HepG2 (cell line): ENCODE results near the gene RGL3. TPM values are rescaled to one million over a fixed set of nuclear protein-coding genes. Genes with fewer than 3 reads are reported as not detected.

ENCODE experiments used
- HBP1 ChIP-seq: IDR thresholded peaks from 2 replicates; pipeline ENCODE4 v1.6.1; 2016; ENCODE audit warnings: low read depth, control low read depth
- LCORL ChIP-seq, 2 experiments: fragments of 450-650 bp in 1 of 2; sonication (generic) in 1 of 2; formaldehyde crosslinking in 1 of 2; IDR thresholded peaks; 2 replicates each; pipeline versions ENCODE4 v1.5.0 to v1.6.1; 2017 to 2020; ENCODE audit warnings: antibody characterized with exemption in 1 of 2, missing genetic modification reagents in 1 of 2
- LRRFIP1 ChIP-seq: sonication (generic); formaldehyde crosslinking; conservative IDR thresholded peaks from 2 replicates; pipeline ENCODE4 v1.4.0; 2020; ENCODE audit warnings: missing genetic modification reagents
- NFIB ChIP-seq: sonication (generic); formaldehyde crosslinking; IDR thresholded peaks from 2 replicates; pipeline ENCODE4 v1.9.0; 2021; ENCODE audit warnings: missing genetic modification reagents, mild to moderate bottlenecking, borderline replicate concordance
- PHF5A ChIP-seq: IDR thresholded peaks from one replicate; pipeline ENCODE4 v1.6.1; 2018; ENCODE audit warnings: low read depth, missing genetic modification reagents; ENCODE audit not compliant: unreplicated experiment
- TEAD3 ChIP-seq: optimal IDR thresholded peaks from 2 replicates; pipeline ENCODE3; 2016; ENCODE audit warnings: borderline replicate concordance
- TOE1 ChIP-seq: sonication (generic); formaldehyde crosslinking; IDR thresholded peaks from 2 replicates; pipeline ENCODE4 v1.4.0; 2020; ENCODE audit warnings: mild to moderate bottlenecking, missing genetic modification reagents
- TRIM24 ChIP-seq: sonication (generic); formaldehyde crosslinking; IDR thresholded peaks from 2 replicates; pipeline ENCODE4 v1.8.0; 2022; ENCODE audit warnings: mild to moderate bottlenecking, missing genetic modification reagents
- XRCC5 ChIP-seq: fragments of 200-400 bp; formaldehyde crosslinking; optimal IDR thresholded peaks from 2 replicates; pipeline ENCODE3; 2017; ENCODE audit warnings: mild to moderate bottlenecking, low read length
- ZBTB20 ChIP-seq: sonication (generic); formaldehyde crosslinking; IDR thresholded peaks from 2 replicates; pipeline ENCODE4 v1.8.1; 2023; ENCODE audit warnings: missing genetic modification reagents, low read depth, mild to moderate bottlenecking, borderline replicate concordance
- ZNF263 ChIP-seq: sonication (generic); formaldehyde crosslinking; IDR thresholded peaks from 2 replicates; pipeline ENCODE4 v1.4.0; 2020; ENCODE audit warnings: missing genetic modification reagents
- ZNF354B ChIP-seq: sonication (generic); formaldehyde crosslinking; IDR thresholded peaks from 2 replicates; pipeline ENCODE4 v1.8.0; 2022; ENCODE audit warnings: mild to moderate bottlenecking, missing genetic modification reagents
- ZNF639 ChIP-seq: conservative IDR thresholded peaks from 2 replicates; pipeline ENCODE4 v1.6.1; 2018; ENCODE audit warnings: missing genetic modification reagents
- polyA plus RNA-seq, 8 experiments: library from polyadenylated mRNA; depleted of rRNA in 3 of 8; stranded (reverse) in 7 of 8; unstranded in 1 of 8; fragments of >200 nt; fragmentation: Illumina TruSeq in 4 of 8; extraction: Trizol in 4 of 8; gene quantifications; 2 replicates each; pipeline versions ENCODE4 v1.2.1 to v1.2.3, GENCODE V29; 2011 to 2016; ENCODE audit warnings: low read depth in 4 of 8, missing spikeins in 1 of 8, mixed read lengths in 1 of 8; ENCODE audit not compliant: insufficient read depth in 1 of 8
- total RNA-seq, 5 experiments: library from RNA; depleted of rRNA; stranded (reverse); fragments of >200 nt; fragmentation: Illumina TruSeq; extraction: Trizol; gene quantifications; 2 replicates each; pipeline ENCODE4 v1.2.3, GENCODE V29; 2016; ENCODE audit warnings: low read depth in 1 of 5
- TF ChIP-seq, protein P1 (sequence below): sonication (generic); formaldehyde crosslinking; IDR thresholded peaks from 2 replicates; pipeline ENCODE4 v1.4.0; 2020; ENCODE audit warnings: missing genetic modification reagents, borderline replicate concordance
- TF ChIP-seq, protein P2 (sequence below): sonication (generic); formaldehyde crosslinking; IDR thresholded peaks from 2 replicates; pipeline ENCODE4 v1.5.1; 2020; ENCODE audit warnings: missing genetic modification reagents, mild to moderate bottlenecking, borderline replicate concordance

Gene RGL3
- total and polyA plus RNA-seq, 2 of the 13 experiments (the other 11 are each of a cell fraction or from before 2014, with no cell fraction given) = 4.2 to 7.6 TPM

GRCh38 chr19:11346104-11346940 is 72.8 kb downstream of the RGL3 start, which contains the start of the genes CCDC159 and TMEM205 (continued):
- no peak for TF ChIP-seq NFIB (CRISPR knock-in tag)
- TF ChIP-seq, protein P1, sequence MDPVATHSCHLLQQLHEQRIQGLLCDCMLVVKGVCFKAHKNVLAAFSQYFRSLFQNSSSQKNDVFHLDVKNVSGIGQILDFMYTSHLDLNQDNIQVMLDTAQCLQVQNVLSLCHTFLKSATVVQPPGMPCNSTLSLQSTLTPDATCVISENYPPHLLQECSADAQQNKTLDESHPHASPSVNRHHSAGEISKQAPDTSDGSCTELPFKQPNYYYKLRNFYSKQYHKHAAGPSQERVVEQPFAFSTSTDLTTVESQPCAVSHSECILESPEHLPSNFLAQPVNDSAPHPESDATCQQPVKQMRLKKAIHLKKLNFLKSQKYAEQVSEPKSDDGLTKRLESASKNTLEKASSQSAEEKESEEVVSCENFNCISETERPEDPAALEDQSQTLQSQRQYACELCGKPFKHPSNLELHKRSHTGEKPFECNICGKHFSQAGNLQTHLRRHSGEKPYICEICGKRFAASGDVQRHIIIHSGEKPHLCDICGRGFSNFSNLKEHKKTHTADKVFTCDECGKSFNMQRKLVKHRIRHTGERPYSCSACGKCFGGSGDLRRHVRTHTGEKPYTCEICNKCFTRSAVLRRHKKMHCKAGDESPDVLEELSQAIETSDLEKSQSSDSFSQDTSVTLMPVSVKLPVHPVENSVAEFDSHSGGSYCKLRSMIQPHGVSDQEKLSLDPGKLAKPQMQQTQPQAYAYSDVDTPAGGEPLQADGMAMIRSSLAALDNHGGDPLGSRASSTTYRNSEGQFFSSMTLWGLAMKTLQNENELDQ (CRISPR knock-in tag) = no peak
- peak; percentile 27 for TF ChIP-seq XRCC5
- no peak for TF ChIP-seq LCORL (IDR thresholded peaks at IDR 0.05)
- no peak; the same call in 1 of the 2 replicates for TF ChIP-seq LCORL (CRISPR knock-in tag; IDR thresholded peaks at IDR 0.05)
- TF ChIP-seq TEAD3 (CRISPR knock-in tag) = peak; percentile 75
- TF ChIP-seq ZNF263 (CRISPR knock-in tag) = no peak
- TF ChIP-seq HBP1 (CRISPR knock-in tag) = 0 out of 2 replicates have a peak, but pooled peaks have one; percentile 51
- TF ChIP-seq, protein P2, sequence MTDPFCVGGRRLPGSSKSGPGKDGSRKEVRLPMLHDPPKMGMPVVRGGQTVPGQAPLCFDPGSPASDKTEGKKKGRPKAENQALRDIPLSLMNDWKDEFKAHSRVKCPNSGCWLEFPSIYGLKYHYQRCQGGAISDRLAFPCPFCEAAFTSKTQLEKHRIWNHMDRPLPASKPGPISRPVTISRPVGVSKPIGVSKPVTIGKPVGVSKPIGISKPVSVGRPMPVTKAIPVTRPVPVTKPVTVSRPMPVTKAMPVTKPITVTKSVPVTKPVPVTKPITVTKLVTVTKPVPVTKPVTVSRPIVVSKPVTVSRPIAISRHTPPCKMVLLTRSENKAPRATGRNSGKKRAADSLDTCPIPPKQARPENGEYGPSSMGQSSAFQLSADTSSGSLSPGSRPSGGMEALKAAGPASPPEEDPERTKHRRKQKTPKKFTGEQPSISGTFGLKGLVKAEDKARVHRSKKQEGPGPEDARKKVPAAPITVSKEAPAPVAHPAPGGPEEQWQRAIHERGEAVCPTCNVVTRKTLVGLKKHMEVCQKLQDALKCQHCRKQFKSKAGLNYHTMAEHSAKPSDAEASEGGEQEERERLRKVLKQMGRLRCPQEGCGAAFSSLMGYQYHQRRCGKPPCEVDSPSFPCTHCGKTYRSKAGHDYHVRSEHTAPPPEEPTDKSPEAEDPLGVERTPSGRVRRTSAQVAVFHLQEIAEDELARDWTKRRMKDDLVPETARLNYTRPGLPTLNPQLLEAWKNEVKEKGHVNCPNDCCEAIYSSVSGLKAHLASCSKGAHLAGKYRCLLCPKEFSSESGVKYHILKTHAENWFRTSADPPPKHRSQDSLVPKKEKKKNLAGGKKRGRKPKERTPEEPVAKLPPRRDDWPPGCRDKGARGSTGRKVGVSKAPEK (CRISPR knock-in tag) = no peak
- TF ChIP-seq ZNF639 = no peak
- no peak for TF ChIP-seq LRRFIP1 (CRISPR knock-in tag)
- TF ChIP-seq TOE1 (CRISPR knock-in tag) = no peak
- TF ChIP-seq PHF5A (CRISPR knock-in tag) = no peak
- TF ChIP-seq ZNF354B (CRISPR knock-in tag) = no peak
- TF ChIP-seq ZBTB20 (CRISPR knock-in tag) = 0 out of 2 replicates have a peak, but pooled peaks have one; percentile 53
- TF ChIP-seq TRIM24 (CRISPR knock-in tag) = no peak
